HPDE6-E6E7 (cell line): ENCODE results near the gene NXPH2.

Source experiments
- DNase-seq: peaks from one replicate; pipeline ENCODE4 v3.0.0; 2011; ENCODE audit warnings: missing footprints; ENCODE audit errors: extremely low spot score

Gene NXPH2

GRCh38 chr2:138637061-138637460 lies 143.1 kb downstream of the NXPH2 start:
- DNase-seq, result no peak

GRCh38 chr2:138633049-138633448 lies 147.1 kb downstream of the NXPH2 start:
- DNase-seq, result no peak

GRCh38 chr2:138632066-138632620 lies 148.0 kb downstream of the NXPH2 start:
- no peak for DNase-seq

GRCh38 chr2:138630164-138630563 lies 150.0 kb downstream of the NXPH2 start:
- DNase-seq, result no peak

- no peak for DNase-seq
Observed at GRCh38 chr2:138626148-138626547, 154.0 kb downstream of the NXPH2 start.

GRCh38 chr2:138622613-138623012 lies 157.6 kb downstream of the NXPH2 start:
- no peak for DNase-seq

GRCh38 chr2:138621139-138621538 lies 159.1 kb downstream of the NXPH2 start:
- no peak for DNase-seq

- no peak for DNase-seq
Observed at GRCh38 chr2:138620431-138620830, 159.8 kb downstream of the NXPH2 start.
